HG02943 (cell line): ENCODE measurements around the gene CDCA8.

Experiments
- ATAC-seq: cut with Tn5 transposase; IDR thresholded peaks from one replicate; pipeline ENCODE4 v1.9.1; 2021; ENCODE audit warnings: mild to moderate bottlenecking, low read depth, moderate library complexity; ENCODE audit not compliant: unreplicated experiment

The CDCA8 gene

DNA sequence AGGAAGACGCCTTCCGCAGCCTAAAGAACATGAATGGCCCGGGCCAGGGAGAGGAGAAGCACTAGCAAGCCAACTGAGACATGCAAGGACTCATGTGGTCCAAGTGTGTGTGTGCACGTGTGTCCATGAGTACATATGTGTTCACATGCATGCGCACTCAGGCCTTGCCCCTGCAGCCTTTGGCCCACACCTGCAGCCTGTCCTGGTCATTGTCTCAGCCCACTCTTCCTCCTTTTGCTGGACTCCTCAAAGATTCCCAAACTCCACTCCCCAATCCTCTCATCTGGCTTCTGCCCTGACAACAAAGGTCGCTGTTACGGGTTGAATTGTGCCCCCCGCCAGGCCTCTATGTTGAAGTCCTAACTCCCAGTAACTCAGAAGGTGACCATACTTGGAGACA lies 21.9 kb downstream of the CDCA8 start:
- ATAC-seq: no peak

DNA sequence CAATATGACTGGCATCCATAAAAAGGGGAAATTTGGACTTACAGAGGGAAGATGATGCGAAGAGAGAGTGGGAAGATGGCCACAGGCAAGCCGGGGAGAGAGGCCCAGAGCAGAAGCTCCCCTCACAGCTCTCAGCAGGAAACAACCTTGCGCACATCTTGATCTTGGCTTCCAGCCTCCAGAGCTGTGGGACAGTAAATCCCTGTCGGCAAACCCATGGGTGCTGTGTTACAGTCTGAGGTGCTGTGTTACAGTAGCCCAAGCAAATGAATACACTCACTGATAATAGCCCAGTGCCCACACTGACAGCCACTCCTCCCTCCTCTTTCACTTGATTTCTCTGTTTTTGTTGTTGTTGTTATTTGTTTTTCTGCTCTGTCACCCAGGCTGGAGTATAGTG lies 22.4 kb downstream of the CDCA8 start:
- ATAC-seq: no peak

DNA sequence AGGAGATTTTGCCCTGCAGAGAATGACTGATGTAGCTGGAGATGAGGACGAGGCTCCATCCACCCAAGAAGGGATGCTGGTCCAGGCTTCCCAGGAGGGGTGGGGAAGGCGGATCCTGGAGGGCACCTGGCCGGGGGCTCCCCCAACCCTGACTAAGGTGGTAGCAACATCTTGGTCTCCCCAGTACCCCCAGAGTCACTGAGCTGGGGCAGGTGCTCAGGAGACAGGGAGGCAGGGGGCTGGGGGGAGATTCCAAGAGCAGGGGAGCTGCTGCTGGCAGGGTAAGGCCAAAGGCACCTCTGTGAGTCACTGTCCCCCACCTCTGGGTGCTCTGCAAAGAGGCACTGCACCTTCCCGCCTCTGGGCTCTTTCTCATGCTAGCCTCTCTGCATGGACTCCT lies 24.0 kb downstream of the CDCA8 start:
- no peak for ATAC-seq

DNA sequence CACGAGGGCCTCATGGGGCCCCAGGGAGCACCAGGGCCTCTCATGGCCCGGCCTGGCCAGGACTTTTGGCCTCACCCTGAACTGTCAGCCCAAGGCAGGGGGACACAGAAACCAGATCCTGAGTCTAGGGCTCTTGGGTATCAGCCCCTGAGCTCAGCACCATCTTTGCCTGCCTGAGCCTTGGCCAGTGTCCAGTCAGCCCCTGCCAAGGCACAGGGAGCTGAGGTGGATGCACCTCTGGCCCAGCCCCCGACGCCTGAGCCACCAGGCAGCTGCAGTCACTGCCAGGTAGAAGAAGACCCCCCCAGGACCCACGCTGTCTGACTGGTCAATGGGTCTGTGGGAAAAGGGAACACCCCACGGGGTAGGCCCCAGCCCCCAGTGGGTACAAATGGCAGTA lies 25.3 kb downstream of the CDCA8 start:
- no peak for ATAC-seq

- ATAC-seq: no peak
Measured at GRCh38 chr1:37718181-37718900, 26.0 kb downstream of the CDCA8 start.

GRCh38 chr1:37718901-37719571 lies 26.7 kb downstream of the CDCA8 start:
- ATAC-seq: no peak

DNA sequence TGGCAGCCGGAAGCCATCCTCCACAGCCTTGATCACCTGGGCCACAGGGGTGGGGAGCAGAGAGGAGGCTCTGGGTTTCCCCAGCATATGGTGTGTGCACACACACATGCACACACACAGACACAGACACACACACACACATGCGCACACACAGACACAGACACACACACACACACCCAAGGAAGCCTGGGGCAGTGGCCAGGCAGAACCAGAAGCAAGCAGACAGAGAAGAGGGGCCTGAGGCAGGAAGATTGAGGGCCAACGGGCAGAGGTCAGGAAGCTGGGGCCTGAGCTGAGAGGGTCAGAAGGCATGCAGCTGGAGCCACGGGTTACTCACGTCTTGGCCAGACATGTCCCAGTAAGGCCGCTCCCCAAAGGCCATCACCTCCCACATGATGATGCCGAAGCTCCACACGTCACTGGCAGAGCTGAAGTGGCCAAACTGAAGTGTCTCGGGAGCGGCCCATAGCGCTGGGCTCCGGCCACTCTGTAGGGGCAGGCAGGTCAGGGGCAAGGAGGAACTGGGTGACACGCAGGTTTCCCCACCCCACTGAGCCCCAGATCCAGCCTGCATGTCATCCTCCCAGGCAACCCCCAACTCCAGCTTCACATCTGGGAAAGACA lies 27.4 kb downstream of the CDCA8 start:
- ATAC-seq: no peak

DNA sequence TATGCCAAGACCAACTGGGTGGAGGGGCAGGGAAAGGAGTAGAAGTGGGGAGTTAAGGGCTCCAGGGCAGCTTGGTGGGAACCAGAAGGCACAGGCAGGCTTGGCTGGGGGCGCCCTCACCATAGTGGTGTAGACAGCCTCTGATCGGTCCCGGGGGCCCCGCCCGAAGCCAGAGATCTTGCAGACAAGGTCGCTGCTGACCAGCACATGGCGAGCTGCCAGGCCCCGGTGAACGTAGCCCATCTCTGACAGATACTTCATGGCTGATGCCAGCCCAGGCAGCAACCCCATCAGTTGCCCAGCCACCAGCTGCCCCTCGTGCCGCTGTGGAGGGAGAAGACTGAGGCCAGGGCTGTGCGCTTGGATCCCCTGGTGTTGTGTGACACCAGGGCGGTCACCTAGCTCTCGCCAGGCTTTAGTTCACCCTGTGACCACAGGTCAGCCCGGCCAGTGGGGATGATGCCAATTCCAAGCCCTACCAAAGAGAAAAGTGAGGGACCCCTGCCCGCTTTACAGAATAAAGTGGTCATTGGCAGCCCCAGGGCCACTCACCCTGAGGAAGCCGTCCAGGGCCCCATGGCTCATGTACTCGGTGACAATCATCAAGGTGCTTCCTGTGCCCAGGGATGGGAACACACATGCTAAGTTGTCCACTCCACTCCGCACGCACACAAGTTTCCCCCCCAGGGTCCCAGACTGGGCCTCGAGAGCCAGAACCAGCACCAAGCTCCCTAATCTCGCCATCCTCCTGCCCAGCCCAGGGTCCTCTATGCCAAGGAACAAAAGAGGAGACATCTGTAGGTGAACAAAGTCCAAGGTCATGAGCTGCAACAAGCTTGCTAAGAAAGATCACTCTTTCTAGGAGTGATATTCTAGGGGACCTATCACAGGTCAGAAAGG lies 28.2 kb downstream of the CDCA8 start:
- ATAC-seq: no peak

DNA sequence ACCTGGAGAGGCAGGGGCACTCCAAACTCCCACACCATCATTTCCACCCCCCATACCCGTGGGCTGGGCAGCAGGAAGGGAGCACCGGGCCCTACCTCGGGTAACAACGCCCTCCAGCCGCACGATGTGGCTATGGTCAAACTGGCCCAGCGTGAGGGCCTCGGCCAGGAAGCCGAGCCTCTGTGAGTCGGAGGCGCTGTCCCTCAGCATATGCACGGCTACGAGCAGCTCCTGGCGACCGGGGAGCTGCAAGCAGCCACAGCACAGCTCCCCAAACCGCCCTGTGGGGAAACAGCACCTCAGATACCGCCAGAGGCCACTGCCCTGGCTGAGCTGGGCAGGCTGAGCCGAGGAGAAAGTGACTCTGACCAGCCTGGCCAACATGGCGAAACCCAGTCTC lies 29.2 kb downstream of the CDCA8 start:
- no peak for ATAC-seq

- ATAC-seq: no peak
Measured at GRCh38 chr1:37722181-37723071, 30.1 kb downstream of the CDCA8 start.

- no peak for ATAC-seq
Measured at GRCh38 chr1:37723072-37723389, 30.7 kb downstream of the CDCA8 start.

DNA sequence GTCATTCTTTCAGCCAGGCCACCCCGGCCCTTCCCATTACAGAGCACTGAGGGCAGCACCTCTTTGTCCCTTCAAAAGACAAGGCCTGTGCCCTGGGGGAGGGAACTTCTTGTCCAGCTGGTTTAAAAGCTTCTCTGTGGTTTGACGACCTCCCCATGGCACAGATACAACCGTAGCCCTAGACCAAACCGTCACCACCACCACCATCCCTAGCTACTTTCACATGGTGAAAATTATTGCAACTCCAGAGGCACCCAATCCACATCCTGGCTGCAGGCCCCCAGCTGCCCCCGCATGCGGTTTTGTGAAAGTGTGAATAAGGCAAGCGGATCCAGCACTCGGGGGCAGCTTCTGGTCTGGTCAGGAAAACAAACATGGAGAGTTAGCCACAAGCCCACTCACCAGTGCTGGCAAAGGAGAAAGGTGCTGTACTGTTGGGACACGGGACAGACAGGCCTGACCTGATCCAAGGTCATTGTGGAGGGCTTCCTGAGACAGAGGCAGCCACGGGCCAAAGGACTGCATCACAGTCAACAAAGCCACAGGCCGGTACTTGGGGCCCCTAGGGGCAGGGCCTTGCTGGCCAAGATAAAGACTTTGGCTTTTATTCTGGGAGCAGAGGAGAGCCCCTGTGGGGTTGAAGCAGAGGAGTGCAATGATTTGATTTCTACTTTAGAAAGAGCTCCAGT lies 31.2 kb downstream of the CDCA8 start:
- no peak for ATAC-seq

GRCh38 chr1:37724575-37724974 lies 32.3 kb downstream of the CDCA8 start:
- no peak for ATAC-seq

DNA sequence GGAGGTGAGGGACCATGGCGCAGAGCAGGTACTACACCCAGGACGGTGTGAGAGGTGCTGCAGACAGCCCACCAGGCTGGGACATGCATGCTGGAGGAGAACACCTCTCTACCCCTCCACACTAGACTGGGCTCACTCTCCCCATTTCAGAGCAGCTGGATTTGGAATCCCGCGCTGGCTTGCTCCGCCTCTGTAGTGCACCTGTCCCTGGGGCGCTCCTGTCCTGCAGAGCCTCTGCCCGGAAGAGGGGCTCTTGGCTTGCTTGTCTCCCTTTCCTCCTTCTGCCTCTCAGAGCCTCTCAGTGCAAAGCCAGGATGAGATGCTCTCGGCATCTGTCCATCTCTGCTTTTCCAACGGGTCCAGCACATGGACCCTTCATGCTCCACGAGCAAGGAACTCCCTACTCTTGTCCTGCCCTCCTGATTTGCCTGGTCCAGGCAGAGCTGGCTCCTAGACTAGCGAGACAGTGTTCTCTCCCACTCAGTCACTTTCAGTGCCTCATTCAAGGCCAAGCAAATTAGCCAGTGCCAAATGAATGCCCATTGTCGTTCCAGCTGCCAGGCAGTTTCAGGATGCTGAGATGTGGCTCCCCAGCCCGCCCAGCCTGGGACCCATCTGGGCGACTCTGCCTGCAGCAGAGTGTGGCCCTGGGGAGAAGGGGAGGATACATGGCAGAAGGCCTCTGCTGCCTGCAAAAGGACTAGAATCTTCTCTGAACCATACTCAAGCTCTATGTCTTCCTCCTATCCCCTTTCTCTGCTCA lies 33.7 kb downstream of the CDCA8 start:
- ATAC-seq: no peak

DNA sequence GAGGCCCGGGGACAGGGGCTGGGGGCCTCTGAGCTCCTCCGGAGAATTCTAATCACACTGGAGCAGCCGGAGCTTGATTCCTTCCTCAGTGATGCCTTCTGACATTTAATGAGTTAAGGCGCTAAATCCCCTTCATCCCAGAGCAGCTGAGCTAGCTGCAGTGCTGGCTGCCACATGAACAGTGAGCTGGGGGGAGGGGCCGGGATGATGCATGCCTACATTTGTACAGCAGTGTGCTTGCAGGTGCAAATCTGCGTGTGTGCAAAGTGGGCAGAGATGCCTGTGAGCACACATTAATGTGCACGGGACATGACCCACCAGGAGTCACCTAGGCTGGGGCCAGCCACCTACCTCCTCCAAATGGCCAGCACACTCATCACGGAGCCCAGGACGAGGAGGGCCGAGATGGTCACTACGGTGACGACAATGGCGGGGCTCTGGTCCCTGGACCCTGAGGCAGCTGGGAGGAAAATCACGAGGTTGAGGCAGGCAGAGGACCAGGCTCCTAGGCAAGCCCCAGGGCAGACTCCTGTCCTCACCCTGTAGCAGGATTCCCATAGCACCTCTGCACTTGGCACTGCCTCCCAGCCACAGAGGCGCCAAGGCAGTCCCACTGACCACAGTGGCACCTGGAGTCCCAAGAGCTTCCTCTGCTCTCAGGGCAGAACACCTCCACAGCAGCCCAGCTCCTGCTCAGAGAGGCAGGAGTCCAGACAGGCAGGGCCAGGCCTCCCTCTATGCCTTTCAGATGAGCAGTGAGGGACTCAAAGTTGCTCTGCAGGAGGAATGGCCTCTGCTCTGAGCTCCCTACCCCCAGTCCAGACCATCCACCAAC lies 34.7 kb downstream of the CDCA8 start:
- no peak for ATAC-seq

- no peak for ATAC-seq
Measured at GRCh38 chr1:37728416-37728815, 36.1 kb downstream of the CDCA8 start.

GRCh38 chr1:37730376-37730775 lies 38.1 kb downstream of the CDCA8 start:
- no peak for ATAC-seq
